ENCODE results near the gene MAFG.

- TF ChIP-seq CTCF (IDR thresholded peaks at IDR 0.05) (no peak), EP300 (IDR thresholded peaks at IDR 0.05) (no peak)
Observed at GRCh38 chr17:81898885-81899284, 28.6 kb downstream of the MAFG start.
